H9 (cell line): ENCODE results near the gene FFAR3. TPM values are rescaled to one million over a fixed set of nuclear protein-coding genes. Genes with fewer than 3 reads are reported as not detected.

Experiments used
- DNase-seq: peaks from one replicate; pipeline ENCODE4 v3.0.0-alpha.2; 2017
- H2AFZ ChIP-seq: one replicate; pipeline ENCODE4 v1.6.1; 2013; ENCODE audit warnings: mild to moderate bottlenecking, low read length, control low read depth, moderate library complexity
- H2AK5ac ChIP-seq: 2 replicates; pipeline ENCODE4 v1.6.1; 2013; ENCODE audit warnings: low read length, control low read depth, mixed read lengths; ENCODE audit not compliant: insufficient read length
- H2BK120ac ChIP-seq: one replicate; pipeline ENCODE4 v1.6.1; 2013; ENCODE audit warnings: low read depth, mild to moderate bottlenecking, low read length, control low read depth, inconsistent platforms; ENCODE audit not compliant: poor library complexity, severe bottlenecking
- H2BK12ac ChIP-seq: 2 replicates; pipeline ENCODE4 v1.6.1; 2013; ENCODE audit warnings: low read length, control low read depth, mixed read lengths, low read depth; ENCODE audit not compliant: insufficient read length
- H2BK15ac ChIP-seq: 2 replicates; pipeline ENCODE4 v1.6.1; 2013; ENCODE audit warnings: low read depth, low read length, control low read depth
- H2BK20ac ChIP-seq: one replicate; pipeline ENCODE4 v1.6.1; 2013; ENCODE audit warnings: low read depth, mild to moderate bottlenecking, low read length, control low read depth, inconsistent platforms; ENCODE audit not compliant: poor library complexity, severe bottlenecking
- H2BK5ac ChIP-seq: 2 replicates; pipeline ENCODE4 v1.6.1; 2013; ENCODE audit warnings: low read length, control low read depth, mixed read lengths; ENCODE audit not compliant: insufficient read length
- H3K14ac ChIP-seq: 2 replicates; pipeline ENCODE4 v1.6.1; 2013; ENCODE audit warnings: low read length, control low read depth; ENCODE audit not compliant: insufficient read depth
- H3K18ac ChIP-seq: 2 replicates; pipeline ENCODE4 v1.6.1; 2013; ENCODE audit warnings: low read depth, mild to moderate bottlenecking, mixed read lengths, low read length, control low read depth; ENCODE audit not compliant: insufficient read length
- H3K23ac ChIP-seq: 2 replicates; pipeline ENCODE4 v1.6.1; 2013; ENCODE audit warnings: low read length, control low read depth, mixed read lengths, low read depth; ENCODE audit not compliant: insufficient read length
- H3K23me2 ChIP-seq: 2 replicates; pipeline ENCODE4 v1.6.1; 2013; ENCODE audit warnings: low read depth, mild to moderate bottlenecking, mixed read lengths, low read length, control low read depth; ENCODE audit not compliant: insufficient read length, poor library complexity, severe bottlenecking
- H3K27ac ChIP-seq: 2 replicates; pipeline ENCODE4 v1.5.1; 2013; ENCODE audit warnings: low read length, control low read depth, mixed read lengths, low read depth; ENCODE audit not compliant: insufficient read length
- H3K27me3 ChIP-seq: 2 replicates; pipeline ENCODE4 v1.6.1; 2013; ENCODE audit warnings: low read length, control low read depth, inconsistent platforms; ENCODE audit not compliant: insufficient read depth
- H3K4ac ChIP-seq: 2 replicates; pipeline ENCODE4 v1.6.1; 2013; ENCODE audit warnings: low read depth, mild to moderate bottlenecking, control low read depth, inconsistent platforms, low read length, moderate library complexity
- H3K4me1 ChIP-seq: 2 replicates; pipeline ENCODE4 v1.6.1; 2013; ENCODE audit warnings: low read length, control low read depth, inconsistent platforms; ENCODE audit not compliant: insufficient read depth
- H3K4me2 ChIP-seq: 2 replicates; pipeline ENCODE4 v1.6.1; 2013; ENCODE audit warnings: low read length, control low read depth, mixed read lengths; ENCODE audit not compliant: insufficient read length, insufficient read depth
- H3K56ac ChIP-seq: 2 replicates; pipeline ENCODE4 v1.6.1; 2013; ENCODE audit warnings: low read depth, mild to moderate bottlenecking, mixed read lengths, low read length, control low read depth; ENCODE audit not compliant: insufficient read length
- H3K79me1 ChIP-seq: 2 replicates; pipeline ENCODE4 v1.6.1; 2013; ENCODE audit warnings: low read depth, mild to moderate bottlenecking, moderate library complexity, low read length, control low read depth, inconsistent platforms; ENCODE audit not compliant: insufficient read depth, poor library complexity, severe bottlenecking
- H3K79me2 ChIP-seq: 2 replicates; pipeline ENCODE4 v1.6.1; 2013; ENCODE audit warnings: low read length, control low read depth, inconsistent platforms; ENCODE audit not compliant: insufficient read depth
- H3K9ac ChIP-seq: 2 replicates; pipeline ENCODE4 v1.6.1; 2013; ENCODE audit warnings: low read length, control low read depth, mixed read lengths; ENCODE audit not compliant: insufficient read length; ENCODE audit errors: extremely low read depth
- H3K9me3 ChIP-seq: one replicate; pipeline ENCODE4 v1.6.1; 2013; ENCODE audit warnings: low read depth, low read length, inconsistent platforms; ENCODE audit not compliant: control insufficient read depth
- H3T11ph ChIP-seq: one replicate; pipeline ENCODE4 v1.6.1; 2013; ENCODE audit warnings: mild to moderate bottlenecking, low read length, control low read depth, inconsistent platforms
- H4K20me1 ChIP-seq: one replicate; pipeline ENCODE4 v1.6.1; 2013; ENCODE audit not compliant: control insufficient read depth, insufficient read length, insufficient read depth
- H4K5ac ChIP-seq: 2 replicates; pipeline ENCODE4 v1.6.1; 2013; ENCODE audit warnings: low read depth, mild to moderate bottlenecking, mixed read lengths, low read length, control low read depth; ENCODE audit not compliant: insufficient read length
- H4K8ac ChIP-seq: replicated peaks from 2 replicates; pipeline ENCODE4 v1.6.1; 2013; ENCODE audit warnings: low read length, control low read depth, mixed read lengths, low read depth; ENCODE audit not compliant: insufficient read length
- H4K91ac ChIP-seq: 2 replicates; pipeline ENCODE4 v1.6.1; 2013; ENCODE audit warnings: low read depth, mild to moderate bottlenecking, moderate library complexity, mixed read lengths, low read length, control low read depth; ENCODE audit not compliant: insufficient read length
- H3K27ac Mint-ChIP-seq, 3 experiments: 2 replicates in 2 of 3; 3 replicates in 1 of 3; pipeline ENCODE4 v1.8.0; 2020 to 2021; ENCODE audit warnings: mixed read lengths in 3 of 3, mild to moderate bottlenecking in 1 of 3, moderate library complexity in 1 of 3
- H3K27me3 Mint-ChIP-seq: 2 replicates; pipeline ENCODE4 v1.8.0; 2021; ENCODE audit warnings: low read depth, mild to moderate bottlenecking, moderate library complexity, mixed read lengths
- H3K36me3 Mint-ChIP-seq, 3 experiments: 2 replicates in 2 of 3; 3 replicates in 1 of 3; pipeline ENCODE4 v1.8.0; 2020 to 2021; ENCODE audit warnings: low read depth in 3 of 3, mixed read lengths in 3 of 3; ENCODE audit not compliant: insufficient read depth in 1 of 3
- H3K4me1 Mint-ChIP-seq, 2 experiments: 2 replicates each; pipeline ENCODE4 v1.8.0; 2020; ENCODE audit warnings: mixed read lengths in 2 of 2
- H3K4me3 Mint-ChIP-seq, 2 experiments: 2 replicates in 1 of 2; 3 replicates in 1 of 2; pipeline ENCODE4 v1.8.0; 2020 to 2021; ENCODE audit warnings: mild to moderate bottlenecking in 2 of 2, mixed read lengths in 2 of 2, moderate library complexity in 1 of 2
- H3K9me3 Mint-ChIP-seq, 2 experiments: 2 replicates in 1 of 2; 3 replicates in 1 of 2; pipeline ENCODE4 v1.8.0; 2020; ENCODE audit warnings: mild to moderate bottlenecking in 2 of 2, mixed read lengths in 2 of 2, moderate library complexity in 1 of 2
- CTCF ChIP-seq: fragments of 200-600 bp; sonication (generic); conservative IDR thresholded peaks from 3 replicates; pipeline ENCODE4 v1.8.0; 2021; ENCODE audit warnings: antibody characterized with exemption, mild to moderate bottlenecking
- WGBS: extraction: QIAGEN DNeasy Blood & Tissue Kit; methylation state at CpG from one replicate; pipeline ENCODE4 v1.1.7; 2013; ENCODE audit warnings: missing lambda C conversion rate, low lambda C conversion rate, mixed read lengths; ENCODE audit not compliant: insufficient read length; ENCODE audit errors: extremely low coverage; 5-methylcytosine and 5-hydroxymethylcytosine counted together
- total RNA-seq: library from RNA; stranded (reverse); gene quantifications from 2 replicates; pipeline ENCODE4 v1.2.1, GENCODE V29; 2021

FFAR3 gene
- total RNA-seq, 1 experiment from 2014 or later, result not detected

DNA sequence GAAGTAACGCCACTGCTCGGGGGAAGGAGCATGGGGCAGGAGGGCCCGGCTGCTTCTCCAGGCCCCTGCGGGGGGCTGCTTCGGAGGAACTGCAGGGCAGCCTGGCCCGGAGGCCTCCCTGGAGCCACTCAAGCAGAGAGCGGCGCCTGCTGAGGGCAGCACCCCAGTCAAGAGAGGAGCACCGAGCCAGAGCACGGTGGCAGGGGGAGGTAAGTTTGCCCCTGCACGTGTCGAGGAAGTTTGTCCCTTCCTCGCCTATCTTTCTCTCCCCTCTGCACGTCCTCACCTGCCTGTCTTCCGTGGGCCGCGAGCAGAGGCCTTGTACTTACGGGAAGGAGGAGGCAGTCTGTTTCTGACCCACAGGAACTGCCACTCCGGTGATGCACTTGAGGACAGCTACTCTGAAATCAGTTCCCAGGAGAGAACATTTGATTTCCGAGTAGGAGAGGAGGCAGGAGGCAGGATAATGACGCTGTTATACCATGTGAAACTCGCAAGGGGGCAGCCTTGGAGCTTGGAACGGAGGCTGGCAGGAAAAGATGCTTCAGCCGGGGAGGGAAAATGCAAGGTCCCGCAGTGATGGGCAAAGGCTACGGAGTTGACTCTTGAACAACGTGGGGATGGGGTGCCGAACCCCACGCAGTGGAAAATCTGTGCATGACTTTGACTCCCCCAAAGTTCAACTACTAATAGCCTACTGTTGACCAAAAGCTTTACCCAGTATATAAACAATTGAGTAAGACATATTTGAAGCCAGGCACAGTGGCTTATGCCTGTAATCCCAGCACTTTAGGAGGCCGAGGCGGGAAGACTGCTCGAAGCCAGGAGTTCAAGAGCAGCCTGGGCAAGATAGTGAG, 5.6 kb upstream of the FFAR3 start:
- H3K9ac ChIP-seq, result no peak overlapping the region
- H3K4me1 ChIP-seq, result no peaks in the 10 kb centered on the region; the same call in 1 of the 2 replicates
- TF ChIP-seq CTCF, result peak; percentile 84
- H3K23ac ChIP-seq, result no peak overlapping the region
- WGBS, result no CpG with 5 or more reads among the region's 32 CpGs
- Mint-ChIP-seq H3K27ac (peak overlapping the region; percentile 59 to 89 (median 85); a peak in 2 of 7 replicates), H3K27me3 (peaks cover 25% of the 10 kb centered on the region), H3K4me3 (peak overlapping the region in 1 of 2 experiments; percentile 12; a peak in 1 of 5 replicates), H3K36me3 (no peaks in the 10 kb centered on the region; a peak in 1 of 7 replicates), H3K4me1 (peaks cover 9 to 11% of the 10 kb centered on the region in 2 experiments), H3K9me3 (no peaks in the 10 kb centered on the region)
- no peak overlapping the region for H4K5ac ChIP-seq
- H4K91ac ChIP-seq, result no peak overlapping the region
- H3K18ac ChIP-seq, result peak overlapping the region; percentile 41
- H3K9me3 ChIP-seq, result no peaks in the 10 kb centered on the region
- no peak overlapping the region for H2BK5ac ChIP-seq
- no peak overlapping the region for H3K56ac ChIP-seq
- no peak overlapping the region for H2BK20ac ChIP-seq
- no peak overlapping the region; the same call in 1 of the 2 replicates for H2BK15ac ChIP-seq
- no peak overlapping the region for H3K4me2 ChIP-seq
- H3K14ac ChIP-seq, result no peak overlapping the region; the same call in 1 of the 2 replicates
- no peaks in the 10 kb centered on the region for H3K27me3 ChIP-seq
- no peak overlapping the region for H4K8ac ChIP-seq
- no peak overlapping the region for H2BK120ac ChIP-seq
- H3K27ac ChIP-seq, result no peak overlapping the region
- H4K20me1 ChIP-seq, result peaks cover 3% of the 10 kb centered on the region
- no peak overlapping the region for H3K4ac ChIP-seq
- H3K79me1 ChIP-seq, result no peaks in the 10 kb centered on the region
- H3T11ph ChIP-seq, result no peak overlapping the region
- DNase-seq, result peak; percentile 82
- no peaks in the 10 kb centered on the region for H3K79me2 ChIP-seq
- peaks cover 4% of the 10 kb centered on the region for H3K23me2 ChIP-seq
- peak overlapping the region; percentile 79 for H2AFZ ChIP-seq
- no peak overlapping the region for H2AK5ac ChIP-seq
- H2BK12ac ChIP-seq, result no peak overlapping the region
